GM08714 (cell line): ENCODE measurements around the gene UPF3A.
"Not testable (repeated sequence)": the region's sequence is repeated elsewhere in the genome, so short reads cannot be mapped to it uniquely, and the experiment has no call there.

Experiments used
- H3K4me3 ChIP-seq: fragments of 200-500 bp; sonication (Bioruptor generic); 2 replicates; pipeline ENCODE4 v1.5.1; 2014; ENCODE audit warnings: mild to moderate bottlenecking, low read length, inconsistent platforms
- ZNF274 ChIP-seq: IDR thresholded peaks from 2 replicates; pipeline ENCODE4 v1.6.1; 2012; ENCODE audit warnings: mild to moderate bottlenecking, low read depth, low read length

The UPF3A gene

GRCh38 chr13:114257014-114257413 lies 24.4 kb upstream of the UPF3A start:
- no peak overlapping the region for H3K4me3 ChIP-seq

GRCh38 chr13:114258589-114258988 lies 22.8 kb upstream of the UPF3A start:
- H3K4me3 ChIP-seq, result no peak overlapping the region

More at GRCh38 chr13:114257014-114257413, 24.4 kb upstream of the UPF3A start:
- no peak for TF ChIP-seq ZNF274

GRCh38 chr13:114259374-114259773 lies 22.0 kb upstream of the UPF3A start:
- H3K4me3 ChIP-seq, result no peak overlapping the region

More at GRCh38 chr13:114258589-114258988, 22.8 kb upstream of the UPF3A start:
- no peak for TF ChIP-seq ZNF274

GRCh38 chr13:114259974-114260373 lies 21.4 kb upstream of the UPF3A start:
- TF ChIP-seq ZNF274, result no peak
- peak overlapping the region; percentile 35; the same call in 1 of the 2 replicates for H3K4me3 ChIP-seq

More at GRCh38 chr13:114259374-114259773, 22.0 kb upstream of the UPF3A start:
- TF ChIP-seq ZNF274, result no peak

- H3K4me3 ChIP-seq, result no peak overlapping the region; the same call in 1 of the 2 replicates
- no peak for TF ChIP-seq ZNF274
Observed at GRCh38 chr13:114260814-114261213, 20.6 kb upstream of the UPF3A start.

- no peak for TF ChIP-seq ZNF274
Observed at GRCh38 chr13:114261328-114261965, 20.0 kb upstream of the UPF3A start.

GRCh38 chr13:114263578-114263977 lies 17.8 kb upstream of the UPF3A start:
- no peak for TF ChIP-seq ZNF274
- no peak overlapping the region for H3K4me3 ChIP-seq

More at GRCh38 chr13:114261328-114261965, 20.0 kb upstream of the UPF3A start:
- H3K4me3 ChIP-seq, result no peak overlapping the region; the same call in 1 of the 2 replicates

GRCh38 chr13:114264313-114264712 lies 17.1 kb upstream of the UPF3A start:
- H3K4me3 ChIP-seq, result not testable (repeated sequence)

GRCh38 chr13:114264886-114265611 lies 16.4 kb upstream of the UPF3A start:
- H3K4me3 ChIP-seq, result no peak overlapping the region
- no peak for TF ChIP-seq ZNF274

- H3K4me3 ChIP-seq, result no peak overlapping the region
- TF ChIP-seq ZNF274, result no peak
Observed at GRCh38 chr13:114266241-114266640, 15.2 kb upstream of the UPF3A start.

- TF ChIP-seq ZNF274, result no peak
- no peak overlapping the region for H3K4me3 ChIP-seq
Observed at GRCh38 chr13:114268344-114269280, 12.8 kb upstream of the UPF3A start.

- H3K4me3 ChIP-seq, result no peak overlapping the region
- TF ChIP-seq ZNF274, result no peak
Observed at GRCh38 chr13:114269281-114269770, 12.1 kb upstream of the UPF3A start.

GRCh38 chr13:114272977-114273376 lies 8.4 kb upstream of the UPF3A start:
- TF ChIP-seq ZNF274, result no peak

GRCh38 chr13:114275304-114275703 lies 6.1 kb upstream of the UPF3A start:
- TF ChIP-seq ZNF274, result no peak
- no peak overlapping the region for H3K4me3 ChIP-seq

More at GRCh38 chr13:114272977-114273376, 8.4 kb upstream of the UPF3A start:
- no peak overlapping the region for H3K4me3 ChIP-seq
